GM23338 (cell line): ENCODE results near the gene ANP32A. TPM values are rescaled to one million over a fixed set of nuclear protein-coding genes. Genes with fewer than 3 reads are reported as not detected.

ENCODE experiments used
- ATAC-seq: fragments of 200-7000 bp; cut with Tn5 transposase; 3 replicates; pipeline ENCODE4 v1.9.1; 2020
- DNase-seq: peaks from one replicate; pipeline ENCODE4 v3.0.0-alpha.2; 2015; ENCODE audit warnings: low spot score
- H2AFZ ChIP-seq: fragments of 200-600 bp; sonication (generic); 2 replicates; pipeline ENCODE4 v1.8.0; 2016; ENCODE audit warnings: antibody characterized with exemption, mild to moderate bottlenecking, moderate library complexity
- H3F3A ChIP-seq: fragments of 200-600 bp; sonication (generic); replicated peaks from 2 replicates; pipeline ENCODE4 v1.8.0; 2017; ENCODE audit warnings: antibody characterized with exemption, mixed run types, low read depth
- H3K27ac ChIP-seq: fragments of 200-600 bp; sonication (generic); 2 replicates; pipeline ENCODE4 v1.6.1; 2016; ENCODE audit warnings: low read depth
- H3K27me3 ChIP-seq: fragments of 200-600 bp; sonication (generic); 2 replicates; pipeline ENCODE4 v1.8.0; 2016; ENCODE audit warnings: mild to moderate bottlenecking, mixed run types, moderate library complexity; ENCODE audit not compliant: insufficient read depth
- H3K36me3 ChIP-seq: fragments of 200-600 bp; sonication (generic); 2 replicates; pipeline ENCODE4 v1.8.0; 2016; ENCODE audit warnings: mild to moderate bottlenecking; ENCODE audit not compliant: insufficient read depth
- H3K4me1 ChIP-seq: fragments of 200-600 bp; sonication (generic); 2 replicates; pipeline ENCODE4 v1.8.0; 2016; ENCODE audit warnings: mild to moderate bottlenecking, moderate library complexity; ENCODE audit not compliant: insufficient read depth
- H3K4me2 ChIP-seq: fragments of 200-600 bp; sonication (generic); 2 replicates; pipeline ENCODE4 v1.7.1; 2017; ENCODE audit warnings: mixed run types
- H3K4me3 ChIP-seq: fragments of 200-600 bp; sonication (generic); 2 replicates; pipeline ENCODE4 v1.6.1; 2016; ENCODE audit warnings: mixed run types
- H3K79me2 ChIP-seq: fragments of 200-600 bp; sonication (generic); replicated peaks from 2 replicates; pipeline ENCODE4 v1.8.0; 2017; ENCODE audit warnings: mild to moderate bottlenecking; ENCODE audit not compliant: insufficient read depth
- H3K9me2 ChIP-seq: fragments of 200-600 bp; sonication (generic); 2 replicates; pipeline ENCODE4 v1.8.0; 2017; ENCODE audit not compliant: insufficient read depth
- H4K20me1 ChIP-seq: fragments of 200-600 bp; sonication (generic); replicated peaks from 2 replicates; pipeline ENCODE4 v1.8.0; 2017; ENCODE audit warnings: mild to moderate bottlenecking; ENCODE audit not compliant: insufficient read depth
- H3K27ac Mint-ChIP-seq: 2 replicates; pipeline ENCODE4 v1.8.0; 2020; ENCODE audit warnings: inconsistent platforms, mild to moderate bottlenecking, moderate library complexity, mixed read lengths
- H3K27me3 Mint-ChIP-seq: 3 replicates; pipeline ENCODE4 v1.8.0; 2022; ENCODE audit warnings: low read depth, mild to moderate bottlenecking, moderate library complexity, mixed read lengths, inconsistent platforms; ENCODE audit not compliant: insufficient read depth, poor library complexity
- H3K36me3 Mint-ChIP-seq: 3 replicates; pipeline ENCODE4 v1.8.0; 2021; ENCODE audit warnings: low read depth, mild to moderate bottlenecking, inconsistent platforms, moderate library complexity, mixed read lengths
- H3K4me1 Mint-ChIP-seq: 3 replicates; pipeline ENCODE4 v1.8.0; 2020; ENCODE audit warnings: mild to moderate bottlenecking, inconsistent platforms, mixed read lengths
- H3K4me3 Mint-ChIP-seq: 3 replicates; pipeline ENCODE4 v1.8.0; 2021; ENCODE audit warnings: moderate library complexity, mild to moderate bottlenecking, inconsistent platforms, mixed read lengths
- H3K9me3 Mint-ChIP-seq: 3 replicates; pipeline ENCODE4 v1.8.0; 2020; ENCODE audit warnings: moderate library complexity, mild to moderate bottlenecking, inconsistent platforms, mixed read lengths
- EZH2 ChIP-seq: fragments of 200-600 bp; sonication (generic); IDR thresholded peaks from one replicate; pipeline ENCODE4 v1.8.0; 2017; ENCODE audit warnings: antibody characterized with exemption, mild to moderate bottlenecking, low read depth; ENCODE audit not compliant: unreplicated experiment
- JUNB ChIP-seq: IDR thresholded peaks from one replicate; pipeline ENCODE4 v1.6.1; 2016; ENCODE audit warnings: antibody characterized with exemption; ENCODE audit not compliant: unreplicated experiment
- NANOG ChIP-seq: IDR thresholded peaks from 2 replicates; pipeline ENCODE4 v1.6.1; 2016; ENCODE audit warnings: antibody characterized with exemption, borderline replicate concordance
- POLR2AphosphoS5 ChIP-seq: IDR thresholded peaks from 2 replicates; pipeline ENCODE4 v1.6.1; 2016; ENCODE audit warnings: antibody characterized with exemption, low read depth
- STAT1 ChIP-seq: IDR thresholded peaks from one replicate; pipeline ENCODE4 v1.6.1; 2016; ENCODE audit warnings: antibody characterized with exemption; ENCODE audit not compliant: unreplicated experiment
- ZNF114 ChIP-seq: fragments of 250-450 bp; sonication (Bioruptor Pico); IDR thresholded peaks from 2 replicates; pipeline ENCODE4 v1.5.0; 2020; ENCODE audit warnings: mild to moderate bottlenecking, moderate library complexity
- polyA plus RNA-seq: library from polyadenylated mRNA; unstranded; fragments of >200 nt; fragmentation: Nextera tagmentation; extraction: Ambion mirVana; gene quantifications from 2 replicates; pipeline ENCODE4 v1.2.1, GENCODE V29; 2016
- total RNA-seq: library from RNA; depleted of rRNA; stranded (reverse); fragments of >200 nt; shearing (Covaris generic); gene quantifications from 2 replicates; pipeline ENCODE4 v1.2.3, GENCODE V29; 2014
- TF ChIP-seq, protein P1 (sequence below), 2 experiments: fragments of 200-600 bp in 1 of 2; sonication (generic) in 1 of 2; conservative IDR thresholded peaks; 2 replicates each; pipeline versions ENCODE4 v1.5.1 to v1.6.1; 2016 to 2017; ENCODE audit warnings: antibody characterized with exemption in 2 of 2, low read depth in 2 of 2, mild to moderate bottlenecking in 2 of 2, moderate library complexity in 1 of 2
- TF ChIP-seq, protein P2 (sequence below): IDR thresholded peaks from 2 replicates; pipeline ENCODE4 v1.6.1; 2016; ENCODE audit warnings: antibody characterized with exemption
- TF ChIP-seq, protein P3 (sequence below): IDR thresholded peaks from one replicate; pipeline ENCODE4 v1.6.1; 2018; ENCODE audit warnings: antibody characterized with exemption; ENCODE audit not compliant: unreplicated experiment

The ANP32A gene
- total and polyA plus RNA-seq, 2 experiments from 2014 or later, result 204 to 304 TPM

DNA sequence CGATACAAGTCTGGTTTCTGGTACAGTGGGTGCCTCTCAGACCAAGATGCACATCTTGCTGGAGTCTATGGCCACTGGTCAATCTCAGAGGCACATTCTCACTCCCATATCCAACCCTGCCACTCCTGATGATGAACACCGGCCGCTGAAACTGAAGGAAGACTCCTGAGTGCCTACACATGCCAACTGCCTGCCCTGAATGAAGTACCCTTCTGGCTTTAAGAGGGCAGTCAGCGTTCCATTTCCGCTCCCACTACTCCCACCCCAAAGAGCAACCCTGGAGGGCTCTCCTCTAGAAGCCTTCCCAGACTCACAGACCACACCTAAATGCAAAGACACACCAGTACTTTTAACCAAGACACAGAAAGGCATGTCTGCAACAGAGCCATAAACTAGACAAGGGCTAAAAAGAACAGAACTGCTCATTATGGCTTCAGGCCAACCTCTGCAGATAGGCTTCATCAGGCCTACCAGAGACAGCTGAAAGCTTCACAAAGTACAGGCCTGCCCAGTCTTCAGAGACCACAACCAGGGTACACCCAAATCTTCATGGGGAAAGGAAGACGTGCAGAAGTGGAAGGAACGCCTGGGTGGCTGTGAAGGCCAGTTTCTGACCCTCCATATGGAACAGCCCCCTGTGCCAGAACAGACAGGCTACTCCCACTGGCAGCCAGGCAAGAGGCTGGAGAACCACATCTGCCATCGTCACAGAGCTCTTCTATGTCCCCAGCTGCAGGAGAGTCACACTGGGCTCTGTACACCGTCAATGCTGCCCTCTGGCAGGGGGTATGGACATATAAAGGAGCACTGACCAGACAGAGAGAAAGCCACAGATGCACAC lies 14.3 kb downstream of the ANP32A start (continued):
- TF ChIP-seq, protein P1, sequence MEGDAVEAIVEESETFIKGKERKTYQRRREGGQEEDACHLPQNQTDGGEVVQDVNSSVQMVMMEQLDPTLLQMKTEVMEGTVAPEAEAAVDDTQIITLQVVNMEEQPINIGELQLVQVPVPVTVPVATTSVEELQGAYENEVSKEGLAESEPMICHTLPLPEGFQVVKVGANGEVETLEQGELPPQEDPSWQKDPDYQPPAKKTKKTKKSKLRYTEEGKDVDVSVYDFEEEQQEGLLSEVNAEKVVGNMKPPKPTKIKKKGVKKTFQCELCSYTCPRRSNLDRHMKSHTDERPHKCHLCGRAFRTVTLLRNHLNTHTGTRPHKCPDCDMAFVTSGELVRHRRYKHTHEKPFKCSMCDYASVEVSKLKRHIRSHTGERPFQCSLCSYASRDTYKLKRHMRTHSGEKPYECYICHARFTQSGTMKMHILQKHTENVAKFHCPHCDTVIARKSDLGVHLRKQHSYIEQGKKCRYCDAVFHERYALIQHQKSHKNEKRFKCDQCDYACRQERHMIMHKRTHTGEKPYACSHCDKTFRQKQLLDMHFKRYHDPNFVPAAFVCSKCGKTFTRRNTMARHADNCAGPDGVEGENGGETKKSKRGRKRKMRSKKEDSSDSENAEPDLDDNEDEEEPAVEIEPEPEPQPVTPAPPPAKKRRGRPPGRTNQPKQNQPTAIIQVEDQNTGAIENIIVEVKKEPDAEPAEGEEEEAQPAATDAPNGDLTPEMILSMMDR (conservative IDR thresholded peaks at IDR 0.05; ENCODE audit: low read depth in 2 of 2), result no peak
- TF ChIP-seq EZH2, result no peak
- TF ChIP-seq POLR2AphosphoS5, result no peak
- TF ChIP-seq ZNF114 (CRISPR knock-in tag), result no peak
- TF ChIP-seq STAT1, result no peak
- no peak for TF ChIP-seq JUNB
- TF ChIP-seq, protein P2, sequence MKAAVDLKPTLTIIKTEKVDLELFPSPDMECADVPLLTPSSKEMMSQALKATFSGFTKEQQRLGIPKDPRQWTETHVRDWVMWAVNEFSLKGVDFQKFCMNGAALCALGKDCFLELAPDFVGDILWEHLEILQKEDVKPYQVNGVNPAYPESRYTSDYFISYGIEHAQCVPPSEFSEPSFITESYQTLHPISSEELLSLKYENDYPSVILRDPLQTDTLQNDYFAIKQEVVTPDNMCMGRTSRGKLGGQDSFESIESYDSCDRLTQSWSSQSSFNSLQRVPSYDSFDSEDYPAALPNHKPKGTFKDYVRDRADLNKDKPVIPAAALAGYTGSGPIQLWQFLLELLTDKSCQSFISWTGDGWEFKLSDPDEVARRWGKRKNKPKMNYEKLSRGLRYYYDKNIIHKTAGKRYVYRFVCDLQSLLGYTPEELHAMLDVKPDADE, result no peak
- TF ChIP-seq NANOG, result no peak
- TF ChIP-seq, protein P3, sequence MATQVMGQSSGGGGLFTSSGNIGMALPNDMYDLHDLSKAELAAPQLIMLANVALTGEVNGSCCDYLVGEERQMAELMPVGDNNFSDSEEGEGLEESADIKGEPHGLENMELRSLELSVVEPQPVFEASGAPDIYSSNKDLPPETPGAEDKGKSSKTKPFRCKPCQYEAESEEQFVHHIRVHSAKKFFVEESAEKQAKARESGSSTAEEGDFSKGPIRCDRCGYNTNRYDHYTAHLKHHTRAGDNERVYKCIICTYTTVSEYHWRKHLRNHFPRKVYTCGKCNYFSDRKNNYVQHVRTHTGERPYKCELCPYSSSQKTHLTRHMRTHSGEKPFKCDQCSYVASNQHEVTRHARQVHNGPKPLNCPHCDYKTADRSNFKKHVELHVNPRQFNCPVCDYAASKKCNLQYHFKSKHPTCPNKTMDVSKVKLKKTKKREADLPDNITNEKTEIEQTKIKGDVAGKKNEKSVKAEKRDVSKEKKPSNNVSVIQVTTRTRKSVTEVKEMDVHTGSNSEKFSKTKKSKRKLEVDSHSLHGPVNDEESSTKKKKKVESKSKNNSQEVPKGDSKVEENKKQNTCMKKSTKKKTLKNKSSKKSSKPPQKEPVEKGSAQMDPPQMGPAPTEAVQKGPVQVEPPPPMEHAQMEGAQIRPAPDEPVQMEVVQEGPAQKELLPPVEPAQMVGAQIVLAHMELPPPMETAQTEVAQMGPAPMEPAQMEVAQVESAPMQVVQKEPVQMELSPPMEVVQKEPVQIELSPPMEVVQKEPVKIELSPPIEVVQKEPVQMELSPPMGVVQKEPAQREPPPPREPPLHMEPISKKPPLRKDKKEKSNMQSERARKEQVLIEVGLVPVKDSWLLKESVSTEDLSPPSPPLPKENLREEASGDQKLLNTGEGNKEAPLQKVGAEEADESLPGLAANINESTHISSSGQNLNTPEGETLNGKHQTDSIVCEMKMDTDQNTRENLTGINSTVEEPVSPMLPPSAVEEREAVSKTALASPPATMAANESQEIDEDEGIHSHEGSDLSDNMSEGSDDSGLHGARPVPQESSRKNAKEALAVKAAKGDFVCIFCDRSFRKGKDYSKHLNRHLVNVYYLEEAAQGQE, result no peak

DNA sequence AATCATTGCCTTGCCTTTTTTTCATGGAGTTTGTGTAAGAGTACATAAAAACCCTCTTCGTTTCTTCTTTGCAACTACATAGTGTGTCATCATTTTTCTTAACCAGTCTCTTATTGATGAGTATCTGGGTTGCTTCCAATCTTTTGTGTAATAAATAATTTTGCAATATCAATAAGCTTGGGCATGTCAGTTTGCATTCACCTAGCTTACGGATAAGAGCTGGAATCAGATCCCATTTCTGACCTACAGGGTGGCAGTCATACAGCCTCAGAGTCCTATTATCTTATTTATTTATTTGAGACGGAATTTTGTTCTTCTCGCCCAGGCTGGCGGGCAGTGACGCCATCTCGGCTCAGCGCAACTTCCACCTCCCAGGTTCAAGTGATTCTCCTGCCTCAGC lies 18.3 kb downstream of the ANP32A start:
- peaks cover 88% of the 10 kb centered on the region for H4K20me1 ChIP-seq
- H3K4me3 ChIP-seq, result no peak overlapping the region
- no peak overlapping the region for H3K27ac ChIP-seq
- Mint-ChIP-seq H3K4me3 (no peak overlapping the region), H3K27ac (no peak overlapping the region), H3K4me1 (peaks cover 43% of the 10 kb centered on the region), H3K9me3 (no peaks in the 10 kb centered on the region), H3K36me3 (peaks cover 14% of the 10 kb centered on the region; the same call in 2 of the 3 replicates), H3K27me3 (peaks cover 15% of the 10 kb centered on the region)
- H3K9me2 ChIP-seq, result no peaks in the 10 kb centered on the region
- H2AFZ ChIP-seq, result no peak overlapping the region
- TF ChIP-seq EZH2 (no peak), POLR2AphosphoS5 (no peak), STAT1 (no peak), NANOG (no peak)
- peaks cover 25% of the 10 kb centered on the region for H3K4me1 ChIP-seq
- DNase-seq (no peak), ATAC-seq (no peak)
- no peaks in the 10 kb centered on the region for H3K27me3 ChIP-seq
- peaks cover 100% of the 10 kb centered on the region for H3K79me2 ChIP-seq
- H3K36me3 ChIP-seq, result no peaks in the 10 kb centered on the region
- no peaks in the 10 kb centered on the region for H3F3A ChIP-seq
- no peak overlapping the region for H3K4me2 ChIP-seq
